Right atrium auricular region (tissue), 2 donors: ENCODE measurements around the gene MYCBP2. TPM values are rescaled to one million over a fixed set of nuclear protein-coding genes. Genes with fewer than 3 reads are reported as not detected.

Experiments used
- DNase-seq: peaks from one replicate; pipeline ENCODE4 v3.0.0-alpha.2; 2019; ENCODE audit warnings: low spot score
- H3K27ac ChIP-seq, 2 donors: fragments of 200-600 bp; sonication (generic); 1 replicate in 1 of 2; 2 replicates in 1 of 2; pipeline ENCODE4 v1.5.1; 2016 to 2019
- H3K27me3 ChIP-seq, 2 donors: fragments of 200-600 bp; sonication (generic); one replicate each; pipeline versions ENCODE4 v1.5.1 to v1.6.0; 2017 to 2019
- H3K36me3 ChIP-seq: fragments of 200-600 bp; sonication (generic); one replicate; pipeline ENCODE4 v1.5.1; 2016
- H3K4me1 ChIP-seq, 2 donors: fragments of 200-600 bp; sonication (generic); one replicate each; pipeline versions ENCODE4 v1.5.1 to v1.6.0; 2017 to 2019
- H3K4me3 ChIP-seq, 2 donors: fragments of 200-600 bp; sonication (generic); 1 replicate in 1 of 2; 2 replicates in 1 of 2; pipeline ENCODE4 v1.5.1; 2017 to 2019; ENCODE audit warnings: mild to moderate bottlenecking in 1 of 2, moderate library complexity in 1 of 2
- H3K9me3 ChIP-seq, 2 donors: fragments of 200-600 bp; sonication (generic); one replicate each; pipeline ENCODE4 v1.5.1; 2019
- CTCF ChIP-seq, 2 donors: fragments of 200-600 bp; sonication (generic); IDR thresholded peaks; one replicate each; pipeline ENCODE4 v1.5.1; 2019; ENCODE audit warnings: antibody characterized with exemption in 2 of 2
- total RNA-seq, 2 donors: library from RNA; depleted of rRNA; stranded (reverse); fragments of >200 nt; gene quantifications; one replicate each; pipeline ENCODE4 v1.1.0, GENCODE V29; 2016

MYCBP2 gene
- total RNA-seq, 2 donors from 2014 or later = 78.6 to 91.2 TPM

GRCh38 chr13:77001540-77001939 lies 325.4 kb downstream of the MYCBP2 start:
- Histone ChIP-seq H3K4me3 (no peak overlapping the region), H3K4me1 (peaks cover 0 to 17% of the 10 kb centered on the region in 2 donors), H3K27ac (no peak overlapping the region), H3K27me3 (no peaks in the 10 kb centered on the region), H3K36me3 (peaks cover 55% of the 10 kb centered on the region), H3K9me3 (no peaks in the 10 kb centered on the region)
- no peak for TF ChIP-seq CTCF (IDR thresholded peaks at IDR 0.05)
- DNase-seq = no peak

- H3K36me3 ChIP-seq = peaks cover 58% of the 10 kb centered on the region
- H3K27me3 ChIP-seq = no peaks in the 10 kb centered on the region
- no peak overlapping the region for H3K4me3 ChIP-seq
- peaks cover 0 to 17% of the 10 kb centered on the region in 2 donors for H3K4me1 ChIP-seq
- no peak overlapping the region for H3K27ac ChIP-seq
- DNase-seq = no peak
- TF ChIP-seq CTCF (IDR thresholded peaks at IDR 0.05) = no peak
- no peaks in the 10 kb centered on the region for H3K9me3 ChIP-seq
Observed at GRCh38 chr13:77000475-77000874, 326.4 kb downstream of the MYCBP2 start.

Other genes with a start within 250 kb of the MYCBP2 start
- gene SCEL, start 208.6 kb upstream of the MYCBP2 start, total RNA-seq = under 1 TPM in 1 of 2 donors, not detected in 1; 0.35 TPM